Upper lobe of left lung (tissue), 6 donors: ENCODE data around the gene BCL7A. TPM values are rescaled to one million over a fixed set of nuclear protein-coding genes. Genes with fewer than 3 reads are reported as not detected.
A peak's percentile ranks its signal among the peaks of the same experiment; 100 is the strongest.
"Not testable (repeated sequence)": the region's sequence is repeated elsewhere in the genome, so short reads cannot be mapped to it uniquely, and the experiment has no call there.

ENCODE experiments used
- ATAC-seq, 2 donors: fragments of 200-7000 bp; cut with Tn5 transposase; one replicate each; pipeline ENCODE4 v1.9.1; 2022; ENCODE audit warnings: mild to moderate bottlenecking in 2 of 2, moderate library complexity in 2 of 2; ENCODE audit not compliant: low FRiP score in 2 of 2
- DNase-seq, 2 donors: peaks; one replicate each; pipeline ENCODE4 v3.0.0-alpha.2; 2019 to 2020
- H3K27ac ChIP-seq, 4 donors: fragments of 200-600 bp; sonication (generic); one replicate each; pipeline ENCODE4 v1.5.1; 2016 to 2019
- H3K27me3 ChIP-seq, 4 donors: fragments of 200-600 bp; sonication (generic); one replicate each; pipeline ENCODE4 v1.5.1; 2017 to 2019
- H3K36me3 ChIP-seq, 4 donors: fragments of 200-600 bp; sonication (generic); one replicate each; pipeline ENCODE4 v1.5.1; 2016 to 2019
- H3K4me1 ChIP-seq, 4 donors: fragments of 200-600 bp; sonication (generic); one replicate each; pipeline ENCODE4 v1.5.1; 2018 to 2019
- H3K4me3 ChIP-seq, 4 donors: fragments of 200-600 bp; sonication (generic); one replicate each; pipeline ENCODE4 v1.5.1; 2017 to 2019; ENCODE audit warnings: mild to moderate bottlenecking in 2 of 4, moderate library complexity in 1 of 4
- H3K9me3 ChIP-seq, 4 donors: fragments of 200-600 bp; sonication (generic); one replicate each; pipeline ENCODE4 v1.5.1; 2018 to 2019
- CTCF ChIP-seq, 6 experiments: fragments of 450-650 bp in 4 of 6; fragments of 200-600 bp in 2 of 6; sonication (generic) in 2 of 6; IDR thresholded peaks; one replicate each; pipeline ENCODE4 v1.5.1; 2016 to 2019; ENCODE audit warnings: antibody characterized with exemption in 6 of 6
- EP300 ChIP-seq, 4 donors: sonication (generic); formaldehyde crosslinking; IDR thresholded peaks; one replicate each; pipeline ENCODE4 v1.5.1; 2017; ENCODE audit warnings: antibody characterized with exemption in 4 of 4, control low read depth in 2 of 4
- POLR2A ChIP-seq, 4 donors: fragments of 450-650 bp; IDR thresholded peaks; one replicate each; pipeline ENCODE4 v1.5.1; 2016 to 2017; ENCODE audit warnings: antibody characterized with exemption in 4 of 4, mild to moderate bottlenecking in 2 of 4
- POLR2AphosphoS5 ChIP-seq, 2 donors: sonication (generic); formaldehyde crosslinking; IDR thresholded peaks; one replicate each; pipeline ENCODE4 v1.5.1; 2017; ENCODE audit warnings: antibody characterized with exemption in 2 of 2
- WGBS, 2 donors: methylation state at CpG; one replicate each; pipeline ENCODE4 v1.1.5; 2017 to 2018; 5-methylcytosine and 5-hydroxymethylcytosine counted together
- total RNA-seq, 6 donors: library from RNA; depleted of rRNA in 4 of 6; stranded (reverse); fragments of >200 nt in 4 of 6; gene quantifications; one replicate each; pipeline versions ENCODE4 v1.1.0 to v1.2.1, GENCODE V29; 2016 to 2021
- donor health status: DM: no; HTN: no; CAD: no; lungs with moderate emphysema.
- donor health status: DM: no; HTN: yes; CAD: no; lungs with severe emphysema.

The BCL7A gene
- total RNA-seq, 6 donors from 2014 or later, result 4.9 to 14.6 (median 12.7) TPM

GRCh38 chr12:122099280-122099749 is 77.6 kb downstream of the BCL7A start:
- Histone ChIP-seq H3K36me3 (no peaks in the 10 kb centered on the region), H3K27me3 (no peaks in the 10 kb centered on the region), H3K4me3 (no peak overlapping the region), H3K4me1 (peaks cover 48 to 63% (median 57%) of the 10 kb centered on the region in 4 donors), H3K9me3 (no peaks in the 10 kb centered on the region), H3K27ac (peak overlapping the region; percentile 69 to 83 (median 74))
- no peak for DNase-seq
- no peak for TF ChIP-seq CTCF (IDR thresholded peaks at IDR 0.05)
- WGBS, 2 donors, result 77 to 91% methylated on average over 5 to 6 of the region's 6 CpGs
- no peak for ATAC-seq

- DNase-seq (no peak), ATAC-seq (no peak)
- H3K27me3 ChIP-seq, result no peaks in the 10 kb centered on the region
- no peak overlapping the region for H3K4me3 ChIP-seq
- 33 to 36% methylated on average over 3 of the region's 3 CpGs for WGBS, 2 donors
- H3K4me1 ChIP-seq, result peaks cover 50 to 68% (median 60%) of the 10 kb centered on the region in 4 donors
- TF ChIP-seq POLR2AphosphoS5 (IDR thresholded peaks at IDR 0.05), result no peak
- TF ChIP-seq POLR2A (IDR thresholded peaks at IDR 0.05), result no peak
- TF ChIP-seq CTCF (IDR thresholded peaks at IDR 0.05), result no peak
- no peak for TF ChIP-seq EP300 (IDR thresholded peaks at IDR 0.05)
- no peaks in the 10 kb centered on the region for H3K36me3 ChIP-seq
- peak overlapping the region in 3 of 4 donors; percentile 69 to 83 (median 78) for H3K27ac ChIP-seq
- no peaks in the 10 kb centered on the region for H3K9me3 ChIP-seq
Measured at GRCh38 chr12:122099856-122100255, 78.2 kb downstream of the BCL7A start.

- no peak for DNase-seq
- no peak overlapping the region for H3K4me3 ChIP-seq
- H3K36me3 ChIP-seq, result no peaks in the 10 kb centered on the region
- no peak for TF ChIP-seq POLR2AphosphoS5 (IDR thresholded peaks at IDR 0.05)
- TF ChIP-seq CTCF (IDR thresholded peaks at IDR 0.05), result no peak
- TF ChIP-seq POLR2A (IDR thresholded peaks at IDR 0.05), result no peak
- no peak for TF ChIP-seq EP300 (IDR thresholded peaks at IDR 0.05)
- no peak for ATAC-seq
- H3K4me1 ChIP-seq, result peaks cover 51 to 75% (median 66%) of the 10 kb centered on the region in 4 donors
- no peaks in the 10 kb centered on the region for H3K27me3 ChIP-seq
- 93 to 96% methylated on average over 1 of the region's 1 CpG for WGBS, 2 donors
- H3K9me3 ChIP-seq, result no peaks in the 10 kb centered on the region
- peak overlapping the region in 1 of 4 donors; percentile 83 for H3K27ac ChIP-seq
Measured at GRCh38 chr12:122100568-122100967, 78.9 kb downstream of the BCL7A start.

- Histone ChIP-seq H3K4me1 (peaks cover 52 to 77% (median 66%) of the 10 kb centered on the region in 4 donors), H3K27ac (no peak overlapping the region), H3K36me3 (no peaks in the 10 kb centered on the region), H3K4me3 (no peak overlapping the region), H3K9me3 (no peaks in the 10 kb centered on the region), H3K27me3 (no peaks in the 10 kb centered on the region)
- DNase-seq (no peak), ATAC-seq (no peak)
- TF ChIP-seq EP300 (IDR thresholded peaks at IDR 0.05) (no peak), CTCF (IDR thresholded peaks at IDR 0.05) (no peak), POLR2A (IDR thresholded peaks at IDR 0.05) (no peak), POLR2AphosphoS5 (IDR thresholded peaks at IDR 0.05) (no peak)
- WGBS, 2 donors, result 79 to 84% methylated on average over 3 of the region's 3 CpGs
Measured at GRCh38 chr12:122102331-122102730, 80.6 kb downstream of the BCL7A start.

- no peaks in the 10 kb centered on the region for H3K27me3 ChIP-seq
- peak overlapping the region in 1 of 4 donors; percentile 49 for H3K27ac ChIP-seq
- no peaks in the 10 kb centered on the region for H3K9me3 ChIP-seq
- TF ChIP-seq POLR2A (IDR thresholded peaks at IDR 0.05) (no peak), EP300 (IDR thresholded peaks at IDR 0.05) (no peak)
- peaks cover 42 to 72% (median 60%) of the 10 kb centered on the region in 4 donors for H3K4me1 ChIP-seq
- ATAC-seq (no peak), DNase-seq (no peak)
- no peak overlapping the region for H3K4me3 ChIP-seq
- WGBS, 2 donors, result 49 to 60% methylated on average over 7 of the region's 7 CpGs
- H3K36me3 ChIP-seq, result no peaks in the 10 kb centered on the region
Measured at GRCh38 chr12:122104844-122105243, 83.2 kb downstream of the BCL7A start.

- DNase-seq, H3K27me3 ChIP-seq, H3K9me3 ChIP-seq, H3K36me3 ChIP-seq, H3K4me3 ChIP-seq: not testable (repeated sequence)
- WGBS, 2 donors, result 49 to 79% methylated on average over 11 of the region's 11 CpGs
- H3K27ac ChIP-seq, result peak overlapping the region in 1 of 4 donors; percentile 49
- peak in 1 of 2 donors; percentile 49 for ATAC-seq
- peaks cover 39 to 65% (median 54%) of the 10 kb centered on the region in 4 donors for H3K4me1 ChIP-seq
Measured at GRCh38 chr12:122105496-122105895, 83.8 kb downstream of the BCL7A start.
